OCI-LY1 (cell line): ENCODE measurements around the gene IL16.
"Not testable (repeated sequence)": the region's sequence is repeated elsewhere in the genome, so short reads cannot be mapped to it uniquely, and the experiment has no call there.

ENCODE experiments used
- H2AFZ ChIP-seq: fragments of 200-600 bp; sonication (generic), shearing (Covaris generic); 2 replicates; pipeline ENCODE4 v1.6.0; 2014; ENCODE audit warnings: antibody characterized with exemption, mild to moderate bottlenecking, low read length
- H3F3A ChIP-seq: fragments of 200-600 bp; sonication (generic), shearing (Covaris generic); 2 replicates; pipeline ENCODE4 v1.6.0; 2014; ENCODE audit warnings: mild to moderate bottlenecking, antibody characterized with exemption, low read length, moderate library complexity; ENCODE audit not compliant: insufficient read depth
- H3K27ac ChIP-seq: fragments of 200-600 bp; sonication (generic); 2 replicates; pipeline ENCODE4 v1.5.1; 2014; ENCODE audit warnings: low read length, mixed run types, mild to moderate bottlenecking, low read depth; ENCODE audit not compliant: poor library complexity, severe bottlenecking
- H3K27me3 ChIP-seq: fragments of 200-600 bp; sonication (generic); 2 replicates; pipeline ENCODE4 v1.6.0; 2014; ENCODE audit warnings: antibody characterized with exemption, mild to moderate bottlenecking, low read length, moderate library complexity; ENCODE audit not compliant: insufficient read depth
- H3K36me3 ChIP-seq: fragments of 200-600 bp; sonication (generic); 2 replicates; pipeline ENCODE4 v1.6.1; 2014; ENCODE audit warnings: mild to moderate bottlenecking, antibody characterized with exemption, low read length, moderate library complexity, mixed read lengths; ENCODE audit not compliant: insufficient read depth
- H3K4me1 ChIP-seq: fragments of 200-600 bp; sonication (generic); 2 replicates; pipeline ENCODE4 v1.5.1; 2014; ENCODE audit warnings: mild to moderate bottlenecking, low read length, moderate library complexity; ENCODE audit not compliant: insufficient read depth, severe bottlenecking
- H3K4me2 ChIP-seq: fragments of 200-600 bp; sonication (generic), shearing (Covaris generic); 2 replicates; pipeline ENCODE4 v1.6.1; 2014; ENCODE audit warnings: low read length
- H3K4me3 ChIP-seq: fragments of 200-600 bp; sonication (generic); 2 replicates; pipeline ENCODE4 v1.5.1; 2014; ENCODE audit warnings: low read length, low read depth, mild to moderate bottlenecking, mixed read lengths; ENCODE audit not compliant: poor library complexity, severe bottlenecking
- H3K79me2 ChIP-seq: fragments of 200-600 bp; shearing (Covaris generic); 2 replicates; pipeline ENCODE4 v1.6.1; 2016; ENCODE audit warnings: mixed run types, low read length, mixed read lengths; ENCODE audit not compliant: insufficient read depth
- H3K9ac ChIP-seq: fragments of 200-600 bp; sonication (generic), shearing (Covaris generic); 2 replicates; pipeline ENCODE4 v1.6.1; 2014; ENCODE audit warnings: mild to moderate bottlenecking, low read length, mixed read lengths
- H3K9me2 ChIP-seq: fragments of 200-600 bp; sonication (generic), shearing (Covaris generic); 2 replicates; pipeline ENCODE4 v1.6.1; 2014; ENCODE audit warnings: low read depth, mild to moderate bottlenecking, low read length, mixed read lengths
- H3K9me3 ChIP-seq: fragments of 200-600 bp; shearing (Covaris generic); 2 replicates; pipeline ENCODE4 v1.6.1; 2014; ENCODE audit warnings: low read length, mixed read lengths
- H4K20me1 ChIP-seq: fragments of 200-600 bp; sonication (generic), shearing (Covaris generic); 2 replicates; pipeline ENCODE4 v1.6.0; 2016; ENCODE audit warnings: mild to moderate bottlenecking, low read length; ENCODE audit not compliant: insufficient read depth
- CTCF ChIP-seq: fragments of 200-600 bp; sonication (generic), shearing (Covaris generic); IDR thresholded peaks from 2 replicates; pipeline ENCODE4 v1.5.1; 2017; ENCODE audit warnings: mild to moderate bottlenecking, antibody characterized with exemption, low read length, moderate library complexity, mixed read lengths
- EZH2 ChIP-seq: fragments of 200-600 bp; sonication (generic), shearing (Covaris generic); IDR thresholded peaks from 2 replicates; pipeline ENCODE4 v1.8.0; 2017; ENCODE audit warnings: borderline replicate concordance, mixed run types, mild to moderate bottlenecking, antibody characterized with exemption, low read length, moderate library complexity, mixed read lengths

Gene IL16

GRCh38 chr15:81329446-81329845 is 132.8 kb downstream of the IL16 start:
- TF ChIP-seq EZH2 (no peak), CTCF (no peak)
- no peaks in the 10 kb centered on the region for H3K79me2 ChIP-seq
- no peak overlapping the region for H3K9ac ChIP-seq
- no peak overlapping the region for H3K4me2 ChIP-seq
- no peaks in the 10 kb centered on the region for H3K9me2 ChIP-seq
- no peaks in the 10 kb centered on the region for H3K9me3 ChIP-seq
- peaks cover 8% of the 10 kb centered on the region for H3K4me1 ChIP-seq
- H3F3A ChIP-seq, result no peaks in the 10 kb centered on the region
- H2AFZ ChIP-seq, result no peak overlapping the region
- H3K27me3 ChIP-seq, result no peaks in the 10 kb centered on the region
- H3K27ac ChIP-seq, result no peak overlapping the region
- H4K20me1 ChIP-seq, result no peaks in the 10 kb centered on the region
- no peaks in the 10 kb centered on the region for H3K36me3 ChIP-seq
- H3K4me3 ChIP-seq, result no peak overlapping the region

DNA sequence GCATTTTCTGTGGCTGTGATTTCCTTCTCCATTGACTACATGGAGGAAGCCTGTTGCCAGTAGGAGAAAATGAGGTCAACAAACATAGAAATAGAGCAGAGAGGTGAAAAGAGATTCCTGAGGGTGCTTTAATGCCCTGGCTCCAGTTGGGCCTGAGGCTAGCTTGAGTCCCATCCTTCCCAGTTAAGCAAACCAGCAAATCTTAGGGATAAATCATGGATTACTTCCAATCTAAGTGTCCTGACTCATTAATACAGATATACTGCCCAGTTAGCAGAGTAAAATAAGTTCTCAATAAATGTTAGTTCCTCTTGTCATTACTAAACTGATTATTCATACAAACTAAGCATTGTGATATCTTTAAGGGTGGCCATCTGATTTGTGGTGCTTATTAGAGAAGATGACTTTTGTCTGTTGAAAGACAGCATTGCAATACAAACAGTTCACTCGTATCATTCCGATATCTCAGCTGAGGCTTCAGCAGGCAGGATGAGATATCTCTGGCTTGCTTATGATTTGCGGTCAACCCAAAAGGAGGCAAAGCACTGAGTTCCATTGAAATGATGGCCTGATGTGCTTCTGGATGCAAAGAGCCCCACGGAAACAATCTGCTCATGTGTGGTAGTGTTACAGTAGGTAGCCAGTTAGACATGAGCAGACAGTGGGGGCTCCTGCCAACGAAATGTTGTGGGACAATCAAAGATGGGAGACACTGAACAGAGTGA is 133.8 kb downstream of the IL16 start:
- no peaks in the 10 kb centered on the region for H3K79me2 ChIP-seq
- H3K4me1 ChIP-seq, result no peaks in the 10 kb centered on the region
- H3K27me3 ChIP-seq, result no peaks in the 10 kb centered on the region
- TF ChIP-seq EZH2 (no peak), CTCF (no peak)
- no peaks in the 10 kb centered on the region for H3K9me2 ChIP-seq
- no peaks in the 10 kb centered on the region for H4K20me1 ChIP-seq
- H3K9ac ChIP-seq, result no peak overlapping the region
- H3K36me3 ChIP-seq, result no peaks in the 10 kb centered on the region
- no peak overlapping the region for H3K4me2 ChIP-seq
- no peaks in the 10 kb centered on the region for H3F3A ChIP-seq
- H2AFZ ChIP-seq, result no peak overlapping the region
- H3K4me3 ChIP-seq, result no peak overlapping the region
- no peaks in the 10 kb centered on the region for H3K9me3 ChIP-seq
- H3K27ac ChIP-seq, result no peak overlapping the region

GRCh38 chr15:81331141-81331540 is 134.5 kb downstream of the IL16 start:
- H4K20me1 ChIP-seq, H3K9me2 ChIP-seq, H3K4me2 ChIP-seq, H3F3A ChIP-seq, H3K36me3 ChIP-seq, H3K4me3 ChIP-seq, H3K9me3 ChIP-seq, H3K79me2 ChIP-seq, H3K27ac ChIP-seq, H2AFZ ChIP-seq, H3K27me3 ChIP-seq, H3K4me1 ChIP-seq, H3K9ac ChIP-seq: not testable (repeated sequence)

DNA sequence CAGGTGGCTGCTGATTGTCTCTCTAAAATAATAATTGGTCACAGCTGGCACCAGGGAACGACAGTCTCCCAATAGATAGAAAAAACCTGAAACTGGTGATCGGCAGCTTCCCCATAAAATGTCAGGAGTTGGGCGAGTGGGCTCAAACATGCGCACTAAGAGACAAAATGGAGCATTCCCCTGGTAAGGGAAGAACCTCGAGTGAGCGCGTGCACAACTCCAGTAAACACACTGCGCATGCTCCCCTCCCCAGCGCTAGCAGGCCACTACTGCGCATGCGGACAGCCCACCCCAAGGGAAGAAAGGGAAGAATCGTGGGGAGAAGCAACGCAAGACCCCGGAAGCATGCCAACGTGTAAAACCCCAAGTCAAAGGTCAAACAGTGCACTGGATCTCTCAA is 134.9 kb downstream of the IL16 start:
- no peak overlapping the region for H3K4me3 ChIP-seq
- no peaks in the 10 kb centered on the region for H3K9me2 ChIP-seq
- no peak for TF ChIP-seq CTCF
- TF ChIP-seq EZH2, result no peak
- no peaks in the 10 kb centered on the region for H3K36me3 ChIP-seq
- no peaks in the 10 kb centered on the region for H3K9me3 ChIP-seq
- no peaks in the 10 kb centered on the region for H3K4me1 ChIP-seq
- H3K4me2 ChIP-seq, result no peak overlapping the region
- no peaks in the 10 kb centered on the region for H3K27me3 ChIP-seq
- no peak overlapping the region for H2AFZ ChIP-seq
- no peaks in the 10 kb centered on the region for H3K79me2 ChIP-seq
- H3K27ac ChIP-seq, result no peak overlapping the region
- no peaks in the 10 kb centered on the region for H3F3A ChIP-seq
- H4K20me1 ChIP-seq, result no peaks in the 10 kb centered on the region
- no peak overlapping the region for H3K9ac ChIP-seq
